HEK293 (cell line): ENCODE measurements around the gene SLC7A6.

ENCODE experiments used
- CTCF ChIA-PET: fragments of 350-600 bp; formaldehyde crosslinking; extraction: SDS; loops from one replicate; lab custom pipeline; 2021; ENCODE audit warnings: antibody characterized with exemption; lab: Yijun Ruan, JAX
- POLR2A ChIA-PET: fragments of 300-600 bp; formaldehyde crosslinking; extraction: SDS; loops from one replicate; lab custom pipeline; 2020; ENCODE audit warnings: antibody characterized with exemption, inconsistent platforms; lab: Yijun Ruan, JAX
- H3K27ac ChIP-seq: fragments of 200-500 bp; sonication (Bioruptor generic); 2 replicates; pipeline ENCODE4 v1.5.1; 2014; ENCODE audit warnings: low read depth, low read length, control low read depth, inconsistent platforms; ENCODE audit errors: extremely low read depth
- H3K36me3 ChIP-seq, 2 experiments: fragments of 200-500 bp in 1 of 2; sonication (Bioruptor generic) in 1 of 2; 1 replicate in 1 of 2; 2 replicates in 1 of 2; pipeline ENCODE4 v1.5.1; 2014 to 2017; ENCODE audit warnings: inconsistent platforms in 2 of 2, low read length in 2 of 2; ENCODE audit not compliant: control insufficient read depth in 2 of 2, insufficient read depth in 1 of 2
- H3K4me1 ChIP-seq: fragments of 200-500 bp; sonication (Bioruptor generic); 2 replicates; pipeline ENCODE4 v1.5.1; 2014; ENCODE audit warnings: mild to moderate bottlenecking, low read length, inconsistent platforms; ENCODE audit not compliant: control insufficient read depth, insufficient read depth
- H3K4me3 ChIP-seq: 2 replicates; pipeline ENCODE4 v1.5.1; 2011; ENCODE audit warnings: low read depth, mild to moderate bottlenecking, control low read depth, low read length, moderate library complexity
- H3K9me3 ChIP-seq: fragments of 200-500 bp; sonication (Bioruptor generic); 2 replicates; pipeline ENCODE4 v1.5.1; 2014; ENCODE audit warnings: low read depth, low read length, inconsistent platforms; ENCODE audit not compliant: control insufficient read depth, insufficient read depth
- KLF17 ChIP-seq: fragments of 450-650 bp; formaldehyde crosslinking; IDR thresholded peaks from 2 replicates; pipeline ENCODE4 v1.5.1; 2016; ENCODE audit warnings: missing biosample characterization, missing genetic modification characterization
- PRDM6 ChIP-seq: fragments of 450-650 bp; formaldehyde crosslinking; IDR thresholded peaks from 2 replicates; pipeline ENCODE4 v1.5.1; 2017; ENCODE audit warnings: missing biosample characterization, missing genetic modification characterization
- SCRT1 ChIP-seq: fragments of 450-650 bp; formaldehyde crosslinking; IDR thresholded peaks from 2 replicates; pipeline ENCODE4 v1.5.1; 2016; ENCODE audit warnings: missing biosample characterization, missing genetic modification characterization, borderline replicate concordance
- ZNF221 ChIP-seq: fragments of 450-650 bp; formaldehyde crosslinking; IDR thresholded peaks from 2 replicates; pipeline ENCODE4 v1.5.1; 2017; ENCODE audit warnings: missing biosample characterization, missing genetic modification characterization, borderline replicate concordance
- ZNF248 ChIP-seq: fragments of 450-650 bp; formaldehyde crosslinking; IDR thresholded peaks from 2 replicates; pipeline ENCODE4 v1.5.1; 2017; ENCODE audit warnings: missing biosample characterization, missing genetic modification characterization
- ZNF266 ChIP-seq: fragments of 450-650 bp; formaldehyde crosslinking; IDR thresholded peaks from 2 replicates; pipeline ENCODE4 v1.5.1; 2016; ENCODE audit warnings: missing biosample characterization, missing genetic modification characterization, low read depth
- ZNF391 ChIP-seq: fragments of 450-650 bp; formaldehyde crosslinking; IDR thresholded peaks from 2 replicates; pipeline ENCODE4 v1.5.1; 2016; ENCODE audit warnings: low read depth, missing biosample characterization, missing genetic modification characterization, borderline replicate concordance
- ZNF473 ChIP-seq: fragments of 450-650 bp; formaldehyde crosslinking; IDR thresholded peaks from 2 replicates; pipeline ENCODE4 v1.5.1; 2017; ENCODE audit warnings: missing biosample characterization, missing genetic modification characterization
- ZNF776 ChIP-seq: fragments of 450-650 bp; formaldehyde crosslinking; IDR thresholded peaks from 2 replicates; pipeline ENCODE4 v1.5.0; 2017; ENCODE audit warnings: missing biosample characterization, missing genetic modification characterization, borderline replicate concordance
- ZNF777 ChIP-seq: fragments of 450-650 bp; formaldehyde crosslinking; IDR thresholded peaks from 2 replicates; pipeline ENCODE4 v1.5.1; 2017; ENCODE audit warnings: missing biosample characterization, missing genetic modification characterization, borderline replicate concordance
- ZNF792 ChIP-seq: fragments of 450-650 bp; formaldehyde crosslinking; IDR thresholded peaks from 2 replicates; pipeline ENCODE4 v1.5.1; 2016; ENCODE audit warnings: missing biosample characterization, missing genetic modification characterization
- TF ChIP-seq, protein P1 (sequence below): fragments of 450-650 bp; formaldehyde crosslinking; IDR thresholded peaks from 2 replicates; pipeline ENCODE4 v1.5.1; 2016; ENCODE audit warnings: missing biosample characterization, missing genetic modification characterization
- TF ChIP-seq, protein P2 (sequence below): fragments of 450-650 bp; formaldehyde crosslinking; IDR thresholded peaks from 2 replicates; pipeline ENCODE4 v1.5.1; 2017; ENCODE audit warnings: missing biosample characterization, missing genetic modification characterization
- TF ChIP-seq, protein P3 (sequence below): fragments of 450-650 bp; formaldehyde crosslinking; IDR thresholded peaks from 2 replicates; pipeline ENCODE4 v1.5.1; 2016; ENCODE audit warnings: missing biosample characterization, missing genetic modification characterization, borderline replicate concordance

The SLC7A6 gene

GRCh38 chr16:68273896-68274295, 9.6 kb downstream of the SLC7A6 start:
- H3K36me3 ChIP-seq, result peaks cover 4 to 34% of the 10 kb centered on the region in 2 experiments; a peak in 2 of 3 replicates
- no peak overlapping the region for H3K4me3 ChIP-seq
- H3K27ac ChIP-seq, result no peak overlapping the region
- H3K9me3 ChIP-seq, result no peaks in the 10 kb centered on the region
- no peak for TF ChIP-seq KLF17
- no peak for TF ChIP-seq ZNF248 (tag by site-specific recombination)
- no peak for TF ChIP-seq ZNF391 (tag by site-specific recombination)
- no peak for TF ChIP-seq PRDM6 (tag by site-specific recombination)
- no peak for TF ChIP-seq SCRT1 (tag by site-specific recombination)
- TF ChIP-seq, protein P1, sequence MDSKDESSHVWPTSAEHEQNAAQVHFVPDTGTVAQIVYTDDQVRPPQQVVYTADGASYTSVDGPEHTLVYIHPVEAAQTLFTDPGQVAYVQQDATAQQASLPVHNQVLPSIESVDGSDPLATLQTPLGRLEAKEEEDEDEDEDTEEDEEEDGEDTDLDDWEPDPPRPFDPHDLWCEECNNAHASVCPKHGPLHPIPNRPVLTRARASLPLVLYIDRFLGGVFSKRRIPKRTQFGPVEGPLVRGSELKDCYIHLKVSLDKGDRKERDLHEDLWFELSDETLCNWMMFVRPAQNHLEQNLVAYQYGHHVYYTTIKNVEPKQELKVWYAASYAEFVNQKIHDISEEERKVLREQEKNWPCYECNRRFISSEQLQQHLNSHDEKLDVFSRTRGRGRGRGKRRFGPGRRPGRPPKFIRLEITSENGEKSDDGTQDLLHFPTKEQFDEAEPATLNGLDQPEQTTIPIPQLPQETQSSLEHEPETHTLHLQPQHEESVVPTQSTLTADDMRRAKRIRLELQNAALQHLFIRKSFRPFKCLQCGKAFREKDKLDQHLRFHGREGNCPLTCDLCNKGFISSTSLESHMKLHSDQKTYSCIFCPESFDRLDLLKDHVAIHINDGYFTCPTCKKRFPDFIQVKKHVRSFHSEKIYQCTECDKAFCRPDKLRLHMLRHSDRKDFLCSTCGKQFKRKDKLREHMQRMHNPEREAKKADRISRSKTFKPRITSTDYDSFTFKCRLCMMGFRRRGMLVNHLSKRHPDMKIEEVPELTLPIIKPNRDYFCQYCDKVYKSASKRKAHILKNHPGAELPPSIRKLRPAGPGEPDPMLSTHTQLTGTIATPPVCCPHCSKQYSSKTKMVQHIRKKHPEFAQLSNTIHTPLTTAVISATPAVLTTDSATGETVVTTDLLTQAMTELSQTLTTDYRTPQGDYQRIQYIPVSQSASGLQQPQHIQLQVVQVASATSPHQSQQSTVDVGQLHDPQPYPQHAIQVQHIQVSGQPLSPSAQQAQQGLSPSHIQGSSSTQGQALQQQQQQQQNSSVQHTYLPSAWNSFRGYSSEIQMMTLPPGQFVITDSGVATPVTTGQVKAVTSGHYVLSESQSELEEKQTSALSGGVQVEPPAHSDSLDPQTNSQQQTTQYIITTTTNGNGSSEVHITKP (tag by site-specific recombination), result no peak
- TF ChIP-seq ZNF792 (tag by site-specific recombination), result no peak
- TF ChIP-seq ZNF473, result no peak
- TF ChIP-seq, protein P2, sequence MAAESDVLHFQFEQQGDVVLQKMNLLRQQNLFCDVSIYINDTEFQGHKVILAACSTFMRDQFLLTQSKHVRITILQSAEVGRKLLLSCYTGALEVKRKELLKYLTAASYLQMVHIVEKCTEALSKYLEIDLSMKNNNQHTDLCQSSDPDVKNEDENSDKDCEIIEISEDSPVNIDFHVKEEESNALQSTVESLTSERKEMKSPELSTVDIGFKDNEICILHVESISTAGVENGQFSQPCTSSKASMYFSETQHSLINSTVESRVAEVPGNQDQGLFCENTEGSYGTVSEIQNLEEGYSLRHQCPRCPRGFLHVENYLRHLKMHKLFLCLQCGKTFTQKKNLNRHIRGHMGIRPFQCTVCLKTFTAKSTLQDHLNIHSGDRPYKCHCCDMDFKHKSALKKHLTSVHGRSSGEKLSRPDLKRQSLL (tag by site-specific recombination), result no peak
- TF ChIP-seq ZNF221, result no peak
- TF ChIP-seq ZNF777, result no peak
- no peak for TF ChIP-seq ZNF266 (tag by site-specific recombination)
- no peak for TF ChIP-seq ZNF776 (tag by site-specific recombination)
- ChIA-PET POLR2A (interaction anchor here (0.5 to 0.7 kb wide), 2 partner anchors 9 to 35 kb away, joined by 3 to 4 read pairs; no protein-coding TSS in a partner anchor), CTCF (interaction anchor here (0.8 to 1.8 kb wide), 5 partner anchors 10 to 180 kb away, joined by 3 to 7 read pairs (median 5); partner anchors contain the start of gene SLC7A6)
- H3K4me1 ChIP-seq, result peaks cover 3% of the 10 kb centered on the region

- H3K4me3 ChIP-seq, result no peak overlapping the region
- ChIA-PET POLR2A (interaction anchor here (0.5 to 0.7 kb wide), 2 partner anchors 8 to 35 kb away, joined by 3 to 4 read pairs; no protein-coding TSS in a partner anchor), CTCF (interaction anchor here (0.8 to 1.1 kb wide), 3 partner anchors 10 to 54 kb away, joined by 3 to 5 read pairs (median 5); partner anchors contain the start of gene SLC7A6)
- H3K36me3 ChIP-seq, result peaks cover 9 to 34% of the 10 kb centered on the region in 2 experiments; a peak in 2 of 3 replicates
- no peak for TF ChIP-seq ZNF391 (tag by site-specific recombination)
- TF ChIP-seq, protein P3, sequence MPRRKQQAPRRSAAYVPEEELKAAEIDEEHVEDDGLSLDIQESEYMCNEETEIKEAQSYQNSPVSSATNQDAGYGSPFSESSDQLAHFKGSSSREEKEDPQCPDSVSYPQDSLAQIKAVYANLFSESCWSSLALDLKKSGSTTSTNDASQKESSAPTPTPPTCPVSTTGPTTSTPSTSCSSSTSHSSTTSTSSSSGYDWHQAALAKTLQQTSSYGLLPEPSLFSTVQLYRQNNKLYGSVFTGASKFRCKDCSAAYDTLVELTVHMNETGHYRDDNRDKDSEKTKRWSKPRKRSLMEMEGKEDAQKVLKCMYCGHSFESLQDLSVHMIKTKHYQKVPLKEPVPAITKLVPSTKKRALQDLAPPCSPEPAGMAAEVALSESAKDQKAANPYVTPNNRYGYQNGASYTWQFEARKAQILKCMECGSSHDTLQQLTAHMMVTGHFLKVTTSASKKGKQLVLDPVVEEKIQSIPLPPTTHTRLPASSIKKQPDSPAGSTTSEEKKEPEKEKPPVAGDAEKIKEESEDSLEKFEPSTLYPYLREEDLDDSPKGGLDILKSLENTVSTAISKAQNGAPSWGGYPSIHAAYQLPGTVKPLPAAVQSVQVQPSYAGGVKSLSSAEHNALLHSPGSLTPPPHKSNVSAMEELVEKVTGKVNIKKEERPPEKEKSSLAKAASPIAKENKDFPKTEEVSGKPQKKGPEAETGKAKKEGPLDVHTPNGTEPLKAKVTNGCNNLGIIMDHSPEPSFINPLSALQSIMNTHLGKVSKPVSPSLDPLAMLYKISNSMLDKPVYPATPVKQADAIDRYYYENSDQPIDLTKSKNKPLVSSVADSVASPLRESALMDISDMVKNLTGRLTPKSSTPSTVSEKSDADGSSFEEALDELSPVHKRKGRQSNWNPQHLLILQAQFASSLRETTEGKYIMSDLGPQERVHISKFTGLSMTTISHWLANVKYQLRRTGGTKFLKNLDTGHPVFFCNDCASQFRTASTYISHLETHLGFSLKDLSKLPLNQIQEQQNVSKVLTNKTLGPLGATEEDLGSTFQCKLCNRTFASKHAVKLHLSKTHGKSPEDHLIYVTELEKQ (tag by site-specific recombination), result no peak
- TF ChIP-seq, all 188 proteins: peak for 0
- Histone ChIP-seq H3K4me1 (no peaks in the 10 kb centered on the region; the same call in 1 of the 2 replicates), H3K27ac (no peak overlapping the region), H3K9me3 (no peaks in the 10 kb centered on the region)
Observed at GRCh38 chr16:68274441-68274840, 10.1 kb downstream of the SLC7A6 start.
